Measurements from ENCODE around the gene SOX15. TPM values are rescaled to one million over a fixed set of nuclear protein-coding genes. Genes with fewer than 3 reads are reported as not detected.

Gene SOX15
- total RNA-seq, 6 donors from 2014 or later: 0.63 to 1.5 (median 0.71) TPM; not detected in 3

DNA sequence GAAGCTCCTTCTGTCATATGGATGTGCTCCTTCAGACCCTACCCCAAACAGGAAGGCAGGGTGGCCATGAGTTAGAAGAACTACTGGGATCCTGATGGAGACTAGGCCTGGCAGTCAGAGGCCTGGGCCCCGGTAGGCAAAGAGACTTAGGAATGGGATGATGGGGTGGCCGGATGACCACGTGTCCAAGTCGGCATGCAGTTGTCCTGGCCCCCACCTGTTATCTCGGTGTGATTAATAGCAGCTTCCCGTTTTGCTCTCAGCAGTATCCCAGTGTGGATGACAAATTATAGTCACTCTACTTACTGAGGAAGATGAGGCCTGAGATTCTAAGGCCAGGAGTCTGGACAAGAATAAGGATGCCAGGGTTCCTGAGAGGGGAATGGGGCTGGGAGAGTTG, 39.5 kb downstream of the SOX15 start:
- Histone ChIP-seq H3K9me3 (no peaks in the 10 kb centered on the region), H3K4me3 (no peak overlapping the region), H3K36me3 (peaks cover 0 to 4% (median 0%) of the 10 kb centered on the region in 4 donors), H3K27me3 (no peaks in the 10 kb centered on the region), H3K27ac (peak overlapping the region in 3 of 4 donors; percentile 84 to 96 (median 93)), H3K4me1 (peaks cover 18 to 34% (median 18%) of the 10 kb centered on the region in 4 donors)
- TF ChIP-seq POLR2AphosphoS5 (IDR thresholded peaks at IDR 0.05) (no peak), EP300 (IDR thresholded peaks at IDR 0.05) (no peak), POLR2A (IDR thresholded peaks at IDR 0.05) (no peak)
- TF ChIP-seq, protein P1, sequence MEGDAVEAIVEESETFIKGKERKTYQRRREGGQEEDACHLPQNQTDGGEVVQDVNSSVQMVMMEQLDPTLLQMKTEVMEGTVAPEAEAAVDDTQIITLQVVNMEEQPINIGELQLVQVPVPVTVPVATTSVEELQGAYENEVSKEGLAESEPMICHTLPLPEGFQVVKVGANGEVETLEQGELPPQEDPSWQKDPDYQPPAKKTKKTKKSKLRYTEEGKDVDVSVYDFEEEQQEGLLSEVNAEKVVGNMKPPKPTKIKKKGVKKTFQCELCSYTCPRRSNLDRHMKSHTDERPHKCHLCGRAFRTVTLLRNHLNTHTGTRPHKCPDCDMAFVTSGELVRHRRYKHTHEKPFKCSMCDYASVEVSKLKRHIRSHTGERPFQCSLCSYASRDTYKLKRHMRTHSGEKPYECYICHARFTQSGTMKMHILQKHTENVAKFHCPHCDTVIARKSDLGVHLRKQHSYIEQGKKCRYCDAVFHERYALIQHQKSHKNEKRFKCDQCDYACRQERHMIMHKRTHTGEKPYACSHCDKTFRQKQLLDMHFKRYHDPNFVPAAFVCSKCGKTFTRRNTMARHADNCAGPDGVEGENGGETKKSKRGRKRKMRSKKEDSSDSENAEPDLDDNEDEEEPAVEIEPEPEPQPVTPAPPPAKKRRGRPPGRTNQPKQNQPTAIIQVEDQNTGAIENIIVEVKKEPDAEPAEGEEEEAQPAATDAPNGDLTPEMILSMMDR (IDR thresholded peaks at IDR 0.05): no peak
- 74 to 75% methylated on average over 5 to 6 of the region's 6 CpGs for WGBS, 2 donors
- ATAC-seq (ENCODE audit: low FRiP score in 2 of 2): no peak
- no peak for DNase-seq

DNA sequence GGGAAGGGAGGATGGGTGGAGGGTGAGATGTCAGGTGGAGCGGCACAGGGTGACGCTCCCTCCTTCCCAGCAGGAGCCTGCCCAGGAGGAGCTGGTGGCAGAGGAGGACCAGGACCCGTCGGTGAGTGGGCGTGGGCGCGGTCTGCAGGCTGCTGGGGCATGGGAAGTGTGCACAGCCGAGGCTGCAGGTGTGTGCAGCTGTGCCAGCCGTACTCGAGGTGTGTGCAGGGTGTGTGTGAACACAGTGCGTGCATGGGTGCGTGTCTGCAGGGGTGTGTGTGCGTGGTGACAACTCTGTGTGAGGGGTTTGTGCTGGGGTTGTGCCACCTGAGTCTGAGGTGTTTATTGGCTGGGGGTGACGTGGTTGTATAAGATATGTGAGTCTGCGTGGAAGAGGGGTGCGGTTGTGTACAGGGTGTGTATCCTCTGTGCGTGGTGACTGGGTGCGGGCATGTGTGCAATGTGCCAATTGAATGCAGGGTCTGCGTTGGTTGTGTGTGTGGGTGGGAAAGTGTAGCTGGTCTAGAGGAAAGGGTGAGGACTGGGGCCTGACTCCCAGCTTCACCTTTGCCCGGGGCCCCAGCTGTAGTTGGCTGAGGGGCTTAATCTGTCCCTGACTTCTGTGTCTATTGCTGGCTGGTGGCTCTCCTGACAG, 40.4 kb downstream of the SOX15 start:
- Histone ChIP-seq H3K9me3 (no peaks in the 10 kb centered on the region), H3K4me1 (peaks cover 18 to 34% (median 18%) of the 10 kb centered on the region in 4 donors), H3K27me3 (no peaks in the 10 kb centered on the region), H3K36me3 (peaks cover 0 to 4% (median 0%) of the 10 kb centered on the region in 4 donors), H3K4me3 (peak overlapping the region; percentile 59 to 76 (median 66)), H3K27ac (peak overlapping the region; percentile 84 to 96 (median 88))
- ATAC-seq (ENCODE audit: low FRiP score in 2 of 2) (peak; percentile 48 to 62), DNase-seq (peak in 1 of 2 donors; percentile 45)
- TF ChIP-seq POLR2AphosphoS5 (IDR thresholded peaks at IDR 0.05) (no peak), EP300 (IDR thresholded peaks at IDR 0.05) (no peak), POLR2A (IDR thresholded peaks at IDR 0.05) (no peak)
- TF ChIP-seq, protein P1 (IDR thresholded peaks at IDR 0.05): peak in 1 of 6 experiments; percentile 22
- WGBS, 2 donors: 21 to 36% methylated on average over 14 to 20 of the region's 20 CpGs

DNA sequence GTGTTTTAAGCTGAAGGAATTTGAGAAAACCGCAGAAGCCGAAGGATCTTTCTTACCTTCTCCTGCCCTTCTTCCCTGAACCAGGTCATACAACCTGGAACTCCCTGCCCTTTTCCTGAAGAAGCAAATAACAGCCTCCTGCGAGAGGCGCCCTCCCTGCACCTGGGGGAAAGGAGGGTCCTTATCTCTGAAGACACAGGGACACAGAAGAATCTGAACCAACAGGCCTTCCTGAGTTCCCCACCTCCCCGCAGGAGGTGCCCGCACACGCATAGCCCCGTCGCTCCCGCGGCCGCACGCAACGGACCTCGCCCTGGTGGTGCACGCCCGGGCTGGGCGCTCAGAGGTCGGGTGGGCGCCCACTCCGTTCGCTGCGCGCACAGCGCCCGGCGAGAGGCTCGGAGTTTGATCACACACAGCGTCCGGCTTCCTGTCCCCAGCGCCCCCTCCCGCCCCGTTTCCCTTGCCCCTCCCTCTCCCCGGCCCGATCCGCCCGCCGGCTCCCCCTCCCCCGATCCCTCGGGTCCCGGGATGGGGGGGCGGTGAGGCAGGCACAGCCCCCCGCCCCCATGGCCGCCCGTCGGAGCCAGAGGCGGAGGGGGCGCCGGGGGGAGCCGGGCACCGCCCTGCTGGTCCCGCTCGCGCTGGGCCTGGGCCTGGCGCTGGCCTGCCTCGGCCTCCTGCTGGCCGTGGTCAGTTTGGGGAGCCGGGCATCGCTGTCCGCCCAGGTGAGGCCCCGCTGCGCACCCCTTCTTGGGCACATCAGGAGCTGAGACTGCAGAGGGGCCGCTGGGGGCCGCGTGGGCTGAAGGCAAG, 41.1 kb downstream of the SOX15 start, which contains the start of gene TNFSF12:
Gene TNFSF12 (plus strand): TSS at position 474 of the 816 bp plus-strand sequence. CDS start 96 bp downstream, at position 570.
- peak within 1 kb of the TSS; percentile 59 to 76 (median 66) for H3K4me3 ChIP-seq
- TF ChIP-seq EP300 (IDR thresholded peaks at IDR 0.05) (no peak), POLR2A (IDR thresholded peaks at IDR 0.05) (peak in 2 of 4 donors; percentile 31 to 65), POLR2AphosphoS5 (IDR thresholded peaks at IDR 0.05) (peak; percentile 33 to 49)
- TF ChIP-seq, protein P1 (IDR thresholded peaks at IDR 0.05): peak in 3 of 6 experiments; percentile 3 to 63 (median 29)
- H3K9me3 ChIP-seq: no peaks in the 10 kb centered on the region
- H3K36me3 ChIP-seq: peaks cover 0 to 4% (median 0%) of the 10 kb centered on the region in 4 donors
- peaks cover 18 to 32% (median 18%) of the 10 kb centered on the region in 4 donors for H3K4me1 ChIP-seq
- DNase-seq: peak; percentile 78 to 92
- H3K27me3 ChIP-seq: no peaks in the 10 kb centered on the region
- peak within 1 kb of the TSS; percentile 84 to 96 (median 88) for H3K27ac ChIP-seq
- ATAC-seq (ENCODE audit: low FRiP score in 2 of 2): peak; percentile 77 to 87
- WGBS, 2 donors: 0 to 1% methylated on average over 18 to 33 of the region's 65 CpGs

DNA sequence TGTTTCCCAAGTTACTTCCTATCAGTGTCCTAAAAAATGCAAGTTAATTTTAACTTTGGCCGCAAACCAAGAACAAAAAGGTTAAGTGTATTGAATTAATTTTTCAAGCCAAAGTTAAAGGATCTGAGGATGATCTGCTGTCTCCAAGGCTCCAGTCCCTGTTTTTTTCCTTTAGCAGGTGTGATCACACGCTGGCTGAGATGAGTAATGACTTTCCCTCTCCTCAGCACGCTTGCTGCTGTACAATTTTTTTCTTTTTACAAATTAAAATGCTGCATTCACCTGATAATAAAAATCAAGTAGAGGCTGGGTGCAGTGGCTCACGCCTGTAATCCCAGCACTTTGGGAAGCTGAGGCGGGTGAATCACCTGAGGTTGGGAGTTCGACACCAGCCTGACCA, 45.0 kb downstream of the SOX15 start:
- Histone ChIP-seq H3K4me1 (peaks cover 9 to 21% (median 14%) of the 10 kb centered on the region in 4 donors), H3K27me3 (no peaks in the 10 kb centered on the region), H3K4me3 (no peak overlapping the region), H3K36me3 (no peaks in the 10 kb centered on the region), H3K27ac (no peak overlapping the region), H3K9me3 (no peaks in the 10 kb centered on the region)
- 67 to 79% methylated on average over 6 of the region's 6 CpGs for WGBS, 2 donors
- ATAC-seq (ENCODE audit: low FRiP score in 2 of 2): no peak
- no peak for DNase-seq
- TF ChIP-seq POLR2AphosphoS5 (IDR thresholded peaks at IDR 0.05) (no peak), POLR2A (IDR thresholded peaks at IDR 0.05) (no peak), EP300 (IDR thresholded peaks at IDR 0.05) (no peak)
- TF ChIP-seq, protein P1 (IDR thresholded peaks at IDR 0.05): no peak

Measured in upper lobe of left lung (tissue), 6 donors.